ENCODE measurements around the gene STK17A.
"Not testable (repeated sequence)": the region's sequence is repeated elsewhere in the genome, so short reads cannot be mapped to it uniquely, and the experiment has no call there.

Gene STK17A

GRCh38 chr7:43584195-43584586 lies 1.3 kb downstream of the STK17A start:
- Histone ChIP-seq H3K4me1 (peaks cover 14% of the 10 kb centered on the region), H3K9ac (peak overlapping the region; percentile 90), H3K27me3 (no peaks in the 10 kb centered on the region), H3K4me2 (peak overlapping the region; percentile 96), H3K9me3 (no peaks in the 10 kb centered on the region; the same call in 1 of the 2 replicates), H4K20me1 (peaks cover 55% of the 10 kb centered on the region), H3K4me3 (peak overlapping the region; percentile 95), H3K27ac (peak overlapping the region; percentile 88), H3K36me3 (no peaks in the 10 kb centered on the region)
- no peak for TF ChIP-seq Cebpa-rat (IDR thresholded peaks at IDR 0.05)

- peak overlapping the region; percentile 96 for H3K4me2 ChIP-seq
- peak overlapping the region; percentile 95 for H3K4me3 ChIP-seq
- not testable (repeated sequence) for H3K9me3 ChIP-seq, H3K27me3 ChIP-seq, H3K27ac ChIP-seq, H3K36me3 ChIP-seq
- H4K20me1 ChIP-seq = peaks cover 60% of the 10 kb centered on the region
- peak overlapping the region; percentile 90; the same call in 1 of the 2 replicates for H3K9ac ChIP-seq
- H3K4me1 ChIP-seq = peaks cover 14% of the 10 kb centered on the region
These were observed 1.8 kb downstream of the STK17A start for GRCh38 chr7:43584733-43585132.

GRCh38 chr7:43585562-43585961 lies 2.7 kb downstream of the STK17A start:
- H3K4me2 ChIP-seq = 0 out of 2 replicates have a peak overlapping the region, but pooled peaks have one; percentile 96
- peaks cover 14% of the 10 kb centered on the region for H3K4me1 ChIP-seq
- H3K4me3 ChIP-seq = no peak overlapping the region
- H3K36me3 ChIP-seq = no peaks in the 10 kb centered on the region
- H3K9me3 ChIP-seq = no peaks in the 10 kb centered on the region
- H3K27ac ChIP-seq = no peak overlapping the region
- peaks cover 69% of the 10 kb centered on the region for H4K20me1 ChIP-seq
- no peak for TF ChIP-seq Cebpa-rat (IDR thresholded peaks at IDR 0.05)
- H3K27me3 ChIP-seq = no peaks in the 10 kb centered on the region
- H3K9ac ChIP-seq = no peak overlapping the region

GRCh38 chr7:43586251-43586900 lies 3.5 kb downstream of the STK17A start:
- Histone ChIP-seq H3K36me3 (no peaks in the 10 kb centered on the region), H3K4me1 (peaks cover 14% of the 10 kb centered on the region), H3K27ac (no peak overlapping the region), H4K20me1 (peaks cover 77% of the 10 kb centered on the region), H3K4me2 (no peak overlapping the region), H3K4me3 (no peak overlapping the region), H3K9ac (no peak overlapping the region), H3K9me3 (no peaks in the 10 kb centered on the region), H3K27me3 (no peaks in the 10 kb centered on the region)
- TF ChIP-seq Cebpa-rat (IDR thresholded peaks at IDR 0.05) = no peak

GRCh38 chr7:43588477-43589132 lies 5.7 kb downstream of the STK17A start:
- Histone ChIP-seq H3K27ac (no peak overlapping the region), H3K4me2 (no peak overlapping the region), H4K20me1 (peaks cover 95% of the 10 kb centered on the region), H3K4me1 (peaks cover 14% of the 10 kb centered on the region), H3K27me3 (no peaks in the 10 kb centered on the region), H3K4me3 (no peak overlapping the region), H3K9me3 (no peaks in the 10 kb centered on the region), H3K36me3 (no peaks in the 10 kb centered on the region), H3K9ac (no peak overlapping the region)
- TF ChIP-seq Cebpa-rat (IDR thresholded peaks at IDR 0.05) = no peak

- H3K4me1 ChIP-seq = peaks cover 13% of the 10 kb centered on the region
- H3K27me3 ChIP-seq = no peaks in the 10 kb centered on the region
- no peaks in the 10 kb centered on the region for H3K9me3 ChIP-seq
- TF ChIP-seq Cebpa-rat (IDR thresholded peaks at IDR 0.05) = no peak
- peaks cover 98% of the 10 kb centered on the region for H4K20me1 ChIP-seq
- no peak overlapping the region for H3K4me2 ChIP-seq
- H3K4me3 ChIP-seq = no peak overlapping the region
- H3K36me3 ChIP-seq = no peaks in the 10 kb centered on the region
- no peak overlapping the region for H3K27ac ChIP-seq
- no peak overlapping the region for H3K9ac ChIP-seq
These were observed 6.2 kb downstream of the STK17A start for GRCh38 chr7:43589133-43589478.

- Histone ChIP-seq H3K36me3 (no peaks in the 10 kb centered on the region), H3K4me2 (no peak overlapping the region), H3K27ac (no peak overlapping the region), H4K20me1 (peaks cover 98% of the 10 kb centered on the region), H3K4me1 (peaks cover 7% of the 10 kb centered on the region), H3K9me3 (no peaks in the 10 kb centered on the region), H3K27me3 (no peaks in the 10 kb centered on the region), H3K4me3 (no peak overlapping the region), H3K9ac (no peak overlapping the region)
- TF ChIP-seq Cebpa-rat (IDR thresholded peaks at IDR 0.05) = no peak
These were observed 6.8 kb downstream of the STK17A start for GRCh38 chr7:43589728-43590127.

GRCh38 chr7:43590862-43591557 lies 8.1 kb downstream of the STK17A start:
- no peak overlapping the region for H3K27ac ChIP-seq
- no peak overlapping the region for H3K4me2 ChIP-seq
- no peaks in the 10 kb centered on the region; the same call in 1 of the 2 replicates for H3K36me3 ChIP-seq
- TF ChIP-seq Cebpa-rat (IDR thresholded peaks at IDR 0.05) = no peak
- no peaks in the 10 kb centered on the region for H3K9me3 ChIP-seq
- H3K4me3 ChIP-seq = no peak overlapping the region
- no peak overlapping the region for H3K9ac ChIP-seq
- H4K20me1 ChIP-seq = peaks cover 93% of the 10 kb centered on the region
- no peaks in the 10 kb centered on the region for H3K27me3 ChIP-seq
- H3K4me1 ChIP-seq = no peaks in the 10 kb centered on the region

GRCh38 chr7:43591558-43592180 lies 8.8 kb downstream of the STK17A start:
- Histone ChIP-seq H3K4me1 (no peaks in the 10 kb centered on the region), H3K27ac (no peak overlapping the region), H4K20me1 (peaks cover 86% of the 10 kb centered on the region), H3K27me3 (no peaks in the 10 kb centered on the region), H3K9ac (no peak overlapping the region), H3K4me2 (no peak overlapping the region), H3K4me3 (no peak overlapping the region), H3K9me3 (no peaks in the 10 kb centered on the region), H3K36me3 (peaks cover 4% of the 10 kb centered on the region)
- no peak for TF ChIP-seq Cebpa-rat (IDR thresholded peaks at IDR 0.05)

- Histone ChIP-seq H3K9ac (no peak overlapping the region), H3K4me2 (no peak overlapping the region), H3K36me3 (peaks cover 7% of the 10 kb centered on the region), H4K20me1 (peaks cover 80% of the 10 kb centered on the region), H3K27me3 (no peaks in the 10 kb centered on the region), H3K9me3 (no peaks in the 10 kb centered on the region), H3K4me1 (no peaks in the 10 kb centered on the region), H3K4me3 (no peak overlapping the region), H3K27ac (no peak overlapping the region)
- TF ChIP-seq Cebpa-rat (IDR thresholded peaks at IDR 0.05) = no peak
These were observed 9.4 kb downstream of the STK17A start for GRCh38 chr7:43592326-43592725.
